ENCODE measurements around the gene MATN4. TPM values are rescaled to one million over a fixed set of nuclear protein-coding genes. Genes with fewer than 3 reads are reported as not detected.

MATN4 gene
- total RNA-seq, 3 donors from 2014 or later, result 0.17 to 0.22 TPM; not detected in 1

GRCh38 chr20:45257711-45258110 is 50.4 kb downstream of the MATN4 start:
- intact Hi-C loops (cut with DNase I, micrococcal nuclease), result no loop called here

GRCh38 chr20:45257161-45257560 is 50.9 kb downstream of the MATN4 start:
- Histone ChIP-seq H3K4me3 (no peak overlapping the region), H3K9me3 (no peaks in the 10 kb centered on the region), H3K36me3 (ENCODE audit: low read depth) (no peaks in the 10 kb centered on the region), H3K4me1 (ENCODE audit: low read depth) (peaks cover 13% of the 10 kb centered on the region)
- intact Hi-C loops (cut with DNase I, micrococcal nuclease), result no loop called here
- ATAC-seq (no peak), DNase-seq (no peak)
- no peak for TF ChIP-seq CTCF (IDR thresholded peaks at IDR 0.05)

More at GRCh38 chr20:45257711-45258110, 50.4 kb downstream of the MATN4 start:
- no peak for TF ChIP-seq CTCF (IDR thresholded peaks at IDR 0.05)
- H3K36me3 ChIP-seq (ENCODE audit: low read depth), result no peaks in the 10 kb centered on the region
- H3K4me1 ChIP-seq (ENCODE audit: low read depth), result peaks cover 13% of the 10 kb centered on the region
- ATAC-seq (no peak), DNase-seq (no peak)
- H3K4me3 ChIP-seq, result no peak overlapping the region
- no peaks in the 10 kb centered on the region for H3K9me3 ChIP-seq

- Histone ChIP-seq H3K4me1 (ENCODE audit: low read depth) (peaks cover 13% of the 10 kb centered on the region), H3K36me3 (ENCODE audit: low read depth) (no peaks in the 10 kb centered on the region), H3K4me3 (no peak within 1 kb of the TSS), H3K9me3 (no peaks in the 10 kb centered on the region)
- intact Hi-C loops (cut with DNase I, micrococcal nuclease), result no loop called here
- peak; percentile 66 to 73 (median 70) for DNase-seq
- peak; percentile 97 for ATAC-seq
- no peak for TF ChIP-seq CTCF (IDR thresholded peaks at IDR 0.05)
Observed at GRCh38 chr20:45254383-45255262, 53.5 kb downstream of the MATN4 start, which contains the start of gene SLPI. TSS of gene SLPI (minus strand) at chr20:45254564. CDS start at chr20:45254543, 21 bp downstream.

- DNase-seq (no peak), ATAC-seq (peak; percentile 3)
- intact Hi-C loops (cut with DNase I, micrococcal nuclease), result no loop called here
- no peak for TF ChIP-seq CTCF (IDR thresholded peaks at IDR 0.05)
- no peaks in the 10 kb centered on the region for H3K36me3 ChIP-seq (ENCODE audit: low read depth)
- H3K9me3 ChIP-seq, result no peaks in the 10 kb centered on the region
- peaks cover 13% of the 10 kb centered on the region for H3K4me1 ChIP-seq (ENCODE audit: low read depth)
- H3K4me3 ChIP-seq, result no peak overlapping the region
Observed at GRCh38 chr20:45253261-45253660, 54.8 kb downstream of the MATN4 start.

GRCh38 chr20:45251884-45252560 is 56.1 kb downstream of the MATN4 start:
- intact Hi-C loops (cut with DNase I, micrococcal nuclease), result no loop called here
- Histone ChIP-seq H3K4me3 (no peak overlapping the region), H3K4me1 (ENCODE audit: low read depth) (peaks cover 13% of the 10 kb centered on the region), H3K36me3 (ENCODE audit: low read depth) (no peaks in the 10 kb centered on the region), H3K9me3 (no peaks in the 10 kb centered on the region)
- TF ChIP-seq CTCF (IDR thresholded peaks at IDR 0.05), result no peak
- no peak for ATAC-seq
- no peak for DNase-seq
